Head of caudate nucleus (tissue), 42 donors: ENCODE data around the gene LYL1.

Source experiments
- DNase-seq, 42 donors: peaks; one replicate each; pipeline versions ENCODE4 v3.0.0 to v3.0.0-alpha.2; 2020 to 2021; ENCODE audit warnings: mixed read lengths in 7 of 42
- intact Hi-C: fragments of 100-400 bp; cut with DNase I; formaldehyde crosslinking; loops from one replicate; pipeline ENCODE4 v1.15.0; 2022

The LYL1 gene

DNA sequence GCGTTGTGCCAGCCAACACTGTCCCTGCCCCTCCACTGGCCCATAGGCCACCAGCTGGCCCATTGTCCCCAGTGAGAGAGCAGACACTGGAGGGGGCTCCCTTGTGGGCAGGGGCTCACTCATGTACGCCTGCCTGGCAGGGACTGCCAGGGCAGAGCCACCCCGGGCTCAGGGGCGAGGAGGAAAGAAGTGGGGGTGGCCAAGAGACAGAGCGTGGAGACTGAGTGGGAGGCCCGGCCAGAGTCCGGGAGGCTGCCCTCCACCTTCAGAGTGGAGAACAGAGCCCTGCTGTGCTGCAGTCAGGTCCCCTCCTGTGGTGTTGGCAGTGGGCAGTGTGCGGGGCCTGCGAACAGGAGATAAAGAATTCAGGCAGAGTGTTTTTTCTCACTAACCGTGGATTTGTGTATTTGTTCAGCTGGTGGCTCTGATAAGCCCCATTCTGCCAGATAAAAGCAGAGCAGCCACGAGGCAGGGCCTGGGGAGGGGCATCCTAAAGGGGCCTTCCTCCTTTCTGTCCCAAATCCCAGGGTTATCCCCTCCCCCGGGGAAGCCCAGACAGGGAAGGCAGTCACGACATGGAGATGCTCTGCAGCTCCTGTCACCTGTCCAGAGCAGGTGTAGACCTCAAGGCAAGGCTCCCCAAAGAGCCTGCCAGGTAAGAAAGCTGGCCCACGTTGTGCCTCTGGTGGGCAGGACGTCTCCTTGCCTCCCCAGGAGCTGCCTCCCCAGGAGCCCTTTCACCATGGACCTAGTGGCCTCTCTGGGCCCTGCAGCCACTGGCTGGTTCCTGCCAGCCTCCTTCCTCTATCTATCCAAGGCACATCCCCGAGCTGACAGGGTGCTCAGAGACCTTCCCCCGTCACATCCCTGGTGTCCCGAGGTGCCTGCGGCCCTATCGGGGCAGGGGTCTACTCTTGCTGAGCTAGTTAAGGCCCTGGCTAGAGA, 33.0 kb downstream of the LYL1 start:
- intact Hi-C loops, result loop anchor here (5.0 kb wide), 1 partner anchor 37 kb away; no protein-coding TSS in a partner anchor
- DNase-seq, result peak in 2 of 42 donors; percentile 38 to 44

DNA sequence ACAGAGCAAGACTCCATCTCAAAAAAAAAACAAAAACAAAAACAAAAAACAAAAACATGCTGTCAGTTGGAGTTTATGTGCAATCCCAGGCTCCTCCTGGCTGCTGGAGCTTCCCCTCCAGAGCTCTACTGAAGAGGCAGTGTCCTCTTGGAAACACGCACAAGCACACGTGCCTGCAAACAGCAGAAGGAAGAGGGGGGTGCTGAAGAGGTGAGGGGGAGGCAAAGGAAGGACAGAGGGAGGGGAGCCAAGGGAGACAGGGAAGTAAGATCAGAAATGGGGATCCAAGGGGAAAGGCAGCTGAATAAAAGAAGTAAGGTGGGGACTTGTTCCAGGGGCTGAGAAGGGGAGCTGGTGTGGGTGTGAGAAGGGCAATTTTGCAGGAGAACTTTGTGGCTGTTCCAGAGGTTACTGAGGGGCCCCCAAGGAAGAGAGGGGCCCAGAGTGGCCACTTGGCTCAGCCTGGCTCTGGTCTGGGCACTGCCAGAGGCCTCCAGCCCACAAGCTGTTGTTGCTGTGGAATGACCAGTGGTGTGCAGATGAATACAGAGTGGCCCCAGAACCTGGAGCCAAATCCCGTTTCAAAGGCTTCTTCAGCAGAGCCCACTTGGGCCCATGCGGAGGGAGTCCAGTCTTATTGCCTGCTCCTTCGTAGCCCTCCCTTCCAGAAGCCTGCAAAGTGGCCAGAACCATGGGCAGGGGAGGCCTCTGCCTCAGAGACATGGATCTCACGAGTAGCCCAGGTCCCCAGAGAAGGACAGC, 34.4 kb downstream of the LYL1 start:
- intact Hi-C loops, result no loop called here
- peak in 20 of 42 donors; percentile 33 to 76 (median 61) for DNase-seq

DNA sequence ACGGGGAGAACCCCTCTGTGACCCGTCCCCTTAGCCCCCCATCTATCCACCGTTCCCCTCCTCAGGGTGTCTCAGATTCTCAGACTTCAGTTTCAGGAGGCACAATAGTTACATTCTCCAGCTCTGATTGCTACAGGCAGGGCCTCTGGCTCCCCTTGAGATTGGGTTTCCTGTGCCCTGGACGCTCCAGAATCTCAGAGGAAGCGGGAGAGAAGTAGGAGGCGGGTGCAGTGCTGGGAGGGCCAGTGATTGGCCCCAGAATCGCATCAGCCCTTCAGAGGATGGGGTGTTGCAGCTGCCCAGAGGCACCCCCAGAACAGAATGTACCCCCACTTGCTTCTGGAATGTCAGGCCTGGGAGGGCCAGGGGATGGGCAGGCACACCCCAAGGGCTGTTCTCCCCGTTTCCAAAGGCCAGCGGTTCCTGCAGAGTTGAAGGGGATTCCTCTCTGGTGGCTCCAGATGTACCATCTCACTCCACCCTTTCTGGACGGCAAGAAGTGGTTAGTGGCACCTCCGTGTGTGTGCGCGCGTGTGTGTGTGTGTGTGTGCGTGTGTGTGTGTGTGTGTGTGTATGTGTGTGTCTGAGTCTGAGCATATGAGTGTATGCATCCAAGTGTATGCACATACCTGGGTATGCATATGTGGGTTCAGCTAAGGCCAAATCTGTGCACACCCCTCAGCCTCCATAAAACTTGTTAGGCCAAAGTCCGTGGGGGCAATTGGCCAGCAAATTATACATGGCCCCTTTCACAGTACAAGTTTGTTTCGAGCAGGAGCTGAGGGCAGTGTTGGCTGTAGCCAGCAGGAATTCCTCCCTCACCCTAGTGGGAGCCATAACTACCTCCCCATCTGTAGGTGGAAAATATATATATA, 35.5 kb downstream of the LYL1 start:
- intact Hi-C loops, result no loop called here
- DNase-seq, result no peak

DNA sequence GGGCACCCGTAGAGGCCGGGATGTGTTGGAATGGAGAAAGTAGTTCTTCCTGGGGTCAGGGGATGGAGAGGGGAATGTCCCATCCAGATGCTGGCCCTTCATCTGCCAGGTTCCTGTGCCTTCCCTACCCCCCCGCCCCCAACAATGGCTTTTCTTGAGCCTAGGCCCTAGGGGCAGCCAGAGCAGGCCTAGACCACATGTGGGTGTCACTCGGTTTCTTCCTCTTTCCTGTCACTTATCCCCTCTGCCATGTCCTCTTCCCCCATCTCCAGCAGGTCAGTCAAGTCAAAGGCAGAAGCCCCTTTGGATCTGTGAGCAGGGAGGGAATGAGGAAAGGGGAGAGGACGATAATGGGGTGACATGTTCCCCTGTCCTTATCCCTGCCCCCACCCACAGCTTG, 36.4 kb downstream of the LYL1 start:
- intact Hi-C loops, result no loop called here

DNA sequence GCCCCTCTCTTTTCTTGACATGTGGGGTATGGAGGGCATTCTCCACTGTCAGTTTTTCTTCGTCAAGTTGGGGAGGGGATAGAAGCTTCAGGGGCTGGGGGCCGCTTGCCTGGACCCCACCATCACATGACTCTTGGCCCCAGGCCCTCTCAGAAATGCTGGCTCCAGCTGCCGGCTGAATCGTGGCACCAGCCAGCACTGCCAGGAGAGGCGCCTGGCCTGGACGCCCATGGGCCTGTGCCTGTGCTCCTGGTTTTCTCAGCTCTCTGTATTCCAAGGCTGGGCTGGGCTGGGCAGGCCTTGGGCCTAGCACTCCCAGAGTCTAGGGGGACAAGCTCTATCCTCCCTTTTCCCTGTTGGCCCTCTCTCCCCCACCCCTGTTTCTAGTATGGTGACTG, 38.6 kb downstream of the LYL1 start:
- peak in 7 of 42 donors; percentile 37 to 62 (median 49) for DNase-seq
- intact Hi-C loops, result loop anchor here (5.0 kb wide), 1 partner anchor 37 kb away; no protein-coding TSS in a partner anchor

More for the DNA sequence above, 36.4 kb downstream of the LYL1 start:
- DNase-seq, result no peak

DNA sequence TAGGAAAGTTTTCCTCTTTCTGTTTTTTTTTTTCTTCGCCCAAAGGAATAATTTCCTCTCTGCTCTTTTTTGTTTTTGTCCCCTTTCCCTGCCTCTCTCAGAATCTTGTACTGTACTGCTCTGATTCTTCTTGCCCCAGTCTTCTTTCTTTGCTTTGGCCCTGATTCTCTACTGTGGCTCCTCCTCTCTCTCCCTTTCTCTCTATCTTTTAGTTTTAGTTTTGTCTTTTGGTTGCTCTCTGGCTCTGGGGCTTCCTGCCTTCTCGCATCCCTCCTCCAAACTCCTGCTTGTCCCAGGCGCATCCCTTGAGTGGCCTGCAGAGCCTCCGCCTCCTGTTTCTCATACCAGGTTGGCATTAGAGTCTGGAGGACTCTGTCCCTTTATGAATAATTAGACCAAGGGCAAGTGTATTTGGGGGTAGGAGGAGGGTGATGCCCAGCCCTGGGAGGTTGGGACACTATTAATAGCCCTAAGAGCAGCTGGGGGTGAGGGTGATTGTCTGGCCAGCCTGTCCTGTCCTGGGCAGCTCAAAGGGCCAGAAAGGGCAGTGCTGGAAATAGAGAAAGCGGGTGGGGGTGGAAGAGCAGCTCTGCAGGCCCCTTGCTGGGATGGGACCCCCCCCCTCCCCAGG, 39.1 kb downstream of the LYL1 start:
- peak in 3 of 42 donors; percentile 31 to 69 (median 59) for DNase-seq
- intact Hi-C loops, result loop anchor here (5.0 kb wide), 1 partner anchor 36 kb away; no protein-coding TSS in a partner anchor

DNA sequence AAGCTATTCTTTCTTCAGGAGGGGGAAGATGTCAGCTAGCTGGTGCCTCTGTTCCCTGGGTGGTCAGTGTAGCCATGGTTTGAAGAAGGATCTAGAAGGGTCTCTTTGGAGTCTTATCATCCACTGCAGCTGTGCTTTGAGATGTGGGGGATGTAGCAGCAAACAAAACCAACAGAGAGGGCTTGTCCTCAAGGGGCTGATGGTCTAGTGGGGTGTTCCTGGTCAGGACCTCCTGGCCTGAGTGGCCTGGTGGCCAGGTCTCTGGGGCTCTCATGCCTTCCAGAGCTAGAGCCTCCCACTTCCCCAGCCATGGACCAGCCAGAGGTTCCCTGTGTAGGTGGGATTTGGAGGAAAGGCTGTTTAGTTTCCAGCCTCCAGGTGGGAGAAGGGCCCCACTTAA, 40.3 kb downstream of the LYL1 start:
- intact Hi-C loops, result loop anchor here (5.0 kb wide), 1 partner anchor 35 kb away; no protein-coding TSS in a partner anchor
- no peak for DNase-seq

DNA sequence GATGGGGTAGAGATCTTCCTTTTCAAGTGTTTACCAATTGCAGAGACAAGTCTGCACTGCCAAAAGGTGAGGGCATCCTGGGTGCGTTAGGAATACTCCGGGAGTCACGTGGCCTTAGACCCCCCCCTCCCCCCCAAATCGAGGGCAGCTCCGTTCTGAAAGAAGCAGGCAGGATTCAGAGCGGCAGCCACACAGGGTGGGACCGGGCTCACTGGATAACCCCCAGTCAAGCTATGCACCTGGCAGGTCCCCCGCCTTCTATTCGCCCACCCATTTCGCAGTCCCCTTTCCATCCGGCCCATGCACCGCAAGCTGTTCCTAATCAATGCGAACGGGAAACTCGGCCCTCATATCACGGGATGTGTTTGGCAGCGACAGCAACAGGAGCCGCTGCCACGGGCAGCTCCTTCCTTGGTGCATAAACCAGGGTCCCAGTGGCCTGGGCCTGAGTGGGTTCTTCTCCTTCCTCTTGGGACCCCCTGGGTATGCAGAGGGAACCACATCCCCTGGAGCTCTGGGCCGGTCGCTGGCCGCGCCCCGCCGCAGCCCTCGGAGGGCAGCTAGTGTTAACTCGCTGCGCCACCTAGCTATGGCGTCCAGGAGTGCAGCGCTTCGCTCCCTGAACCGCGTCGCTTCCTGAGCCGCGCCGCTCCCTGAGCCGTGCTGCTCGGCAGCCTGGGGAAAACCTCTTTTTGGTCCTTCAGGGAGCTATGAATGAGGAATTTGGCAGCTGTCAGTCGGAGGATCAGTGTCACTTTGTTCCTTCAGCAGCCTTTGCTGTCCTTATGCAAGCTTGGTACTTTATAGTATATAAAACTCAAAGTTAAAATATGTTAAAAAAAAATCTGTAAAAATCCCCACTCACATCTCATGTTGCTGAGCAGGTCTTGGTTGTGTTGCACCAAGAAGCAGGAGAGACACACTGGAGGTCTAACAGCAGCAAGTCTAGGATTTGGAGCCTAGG, 41.4 kb downstream of the LYL1 start:
- intact Hi-C loops, result loop anchor here (5.0 kb wide), 1 partner anchor 34 kb away; no protein-coding TSS in a partner anchor
- peak; percentile 75 to 97 (median 91) for DNase-seq

DNA sequence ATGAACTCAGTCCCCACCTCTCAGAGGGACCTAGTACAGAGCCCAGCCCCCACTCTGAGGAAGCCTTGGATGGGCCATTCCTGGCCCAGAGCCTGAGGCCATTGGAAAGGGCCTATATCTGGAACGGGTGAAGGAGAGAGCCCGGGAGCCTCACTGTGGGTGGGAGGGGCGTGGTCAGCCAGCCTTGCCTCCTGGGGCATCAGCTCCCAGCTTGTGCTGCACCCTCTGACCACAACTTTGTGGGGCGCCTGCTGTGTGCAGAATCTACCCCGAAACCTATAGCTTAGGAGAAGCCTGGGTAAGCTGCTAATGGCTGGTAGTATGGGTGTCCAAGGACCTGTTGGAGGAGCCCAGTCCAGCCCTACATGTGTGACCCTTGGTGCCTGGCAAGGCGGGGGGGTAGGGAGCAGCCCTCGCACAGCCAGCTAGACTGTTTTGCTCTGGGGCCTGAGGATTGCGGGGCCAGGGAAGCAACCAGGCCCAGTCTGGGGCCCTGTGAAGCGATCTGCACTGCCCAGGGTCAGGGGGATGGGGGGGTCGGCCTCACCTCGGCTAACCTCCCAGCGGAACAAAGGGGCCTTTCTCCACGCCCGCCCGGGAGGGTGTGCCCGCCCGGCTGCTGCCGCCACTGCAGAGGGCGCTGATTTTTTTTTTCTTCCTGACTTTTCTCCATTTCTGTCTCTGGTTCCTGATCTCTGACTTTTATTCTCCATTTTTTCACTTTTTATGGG, 42.3 kb downstream of the LYL1 start:
- intact Hi-C loops, result loop anchor here (5.0 kb wide), 1 partner anchor 33 kb away; no protein-coding TSS in a partner anchor

DNA sequence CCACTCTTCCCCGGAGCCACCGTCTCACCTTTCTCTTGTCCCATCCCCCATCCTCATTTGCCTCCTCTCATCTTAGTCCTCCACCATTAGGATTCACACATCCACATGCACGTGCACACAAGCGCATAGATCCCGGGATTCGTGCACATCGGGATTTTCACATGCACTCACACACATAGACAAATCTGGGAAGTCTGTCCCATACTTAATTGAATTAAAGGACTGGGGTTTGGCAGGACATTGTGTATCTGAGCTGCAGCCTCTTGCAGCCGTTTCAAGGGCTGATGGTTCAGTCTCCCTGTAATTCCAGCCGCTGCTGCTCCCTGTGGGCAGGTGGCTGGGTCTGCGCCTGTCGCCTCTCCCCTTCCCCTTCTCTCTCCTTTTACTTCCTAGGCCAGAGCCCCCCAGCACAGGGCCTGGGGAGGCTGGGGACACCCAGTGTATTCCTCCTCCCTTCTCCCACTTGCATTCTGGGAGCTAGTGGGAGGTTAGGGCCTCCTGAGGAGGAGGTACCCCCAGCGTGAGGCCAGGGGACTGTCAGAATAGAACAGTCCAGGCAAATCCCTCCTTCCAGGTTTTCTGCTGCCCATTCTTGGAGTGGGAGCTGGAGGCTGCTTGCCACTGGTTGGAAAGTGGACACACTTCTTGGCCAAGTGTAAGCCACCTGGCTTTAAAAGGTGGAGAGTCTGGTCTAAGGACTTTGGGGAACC, 43.6 kb downstream of the LYL1 start:
- intact Hi-C loops, result no loop called here
- DNase-seq, result no peak

More for the DNA sequence above, 42.3 kb downstream of the LYL1 start:
- DNase-seq, result peak in 35 of 42 donors; percentile 51 to 88 (median 72)

DNA sequence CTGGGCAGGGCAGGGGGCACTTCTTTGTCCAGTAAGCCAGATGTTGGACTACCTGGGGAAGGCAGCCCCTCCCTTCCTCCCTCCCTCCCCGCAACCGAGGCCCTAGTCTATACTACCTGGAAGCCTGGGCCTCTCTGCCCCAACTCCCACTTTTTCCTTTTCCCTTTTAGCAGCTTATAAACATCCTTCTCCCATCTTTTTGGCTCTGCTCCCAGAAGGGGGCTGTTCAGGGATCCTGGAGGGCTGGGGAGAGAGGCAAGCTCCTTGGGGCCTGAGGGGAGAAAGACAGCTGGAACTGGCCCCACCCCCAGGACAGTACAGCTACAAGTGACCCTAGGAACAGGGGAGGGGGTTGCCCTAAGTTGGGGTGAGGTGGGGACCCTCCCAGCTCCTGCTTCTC, 44.9 kb downstream of the LYL1 start:
- no peak for DNase-seq
- intact Hi-C loops, result no loop called here

DNA sequence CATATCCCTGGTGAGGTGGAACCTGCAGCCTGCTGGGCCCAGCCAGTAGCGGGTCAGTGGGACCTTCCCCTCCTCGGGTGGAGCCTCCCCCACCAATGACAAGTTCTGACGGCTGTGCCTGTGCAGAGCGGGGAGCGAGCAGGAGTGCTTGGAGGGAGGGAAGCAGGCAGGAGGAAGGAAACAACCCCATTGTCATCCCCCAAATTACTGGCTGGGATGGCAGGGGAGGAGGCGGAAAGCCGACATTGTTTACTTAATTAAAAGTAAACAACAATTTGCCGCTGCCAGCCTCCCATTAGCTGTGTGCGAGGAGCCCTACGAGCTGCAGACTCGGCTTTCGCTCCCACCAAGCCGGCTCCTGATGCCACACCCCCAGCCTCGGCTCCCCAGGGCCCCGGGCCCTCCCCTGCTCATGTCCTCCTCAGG, 45.5 kb downstream of the LYL1 start:
- intact Hi-C loops, result no loop called here
- DNase-seq, result no peak

DNA sequence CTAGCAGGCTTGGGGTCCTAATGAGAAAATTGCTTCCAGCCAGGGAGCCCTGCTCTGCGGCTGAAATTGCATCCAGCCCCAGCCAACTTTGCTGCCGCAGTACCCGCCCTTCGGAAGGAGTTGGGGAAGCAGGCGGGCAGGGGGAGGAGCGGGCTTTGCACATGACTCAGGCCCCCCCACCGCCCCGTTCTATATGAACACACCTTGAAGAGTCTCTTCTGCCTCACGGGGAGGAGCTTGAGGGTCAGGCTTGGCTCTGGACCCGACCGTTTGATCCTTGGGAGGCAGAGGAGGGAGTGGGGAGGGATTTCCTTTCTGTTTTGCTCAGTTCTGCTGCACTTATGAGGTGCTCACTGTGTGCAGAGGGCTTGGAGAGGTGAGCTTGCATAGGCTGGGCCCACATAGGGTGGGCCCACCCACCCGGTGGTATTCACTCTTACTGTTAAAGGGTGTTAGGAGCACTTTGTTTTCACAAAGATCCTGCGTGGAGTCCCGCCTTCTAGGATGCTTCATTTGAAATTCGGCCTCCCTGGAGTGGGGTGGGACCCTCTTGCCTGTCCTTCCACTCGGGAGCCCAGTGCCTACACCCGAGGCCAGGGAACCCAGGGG, 46.5 kb downstream of the LYL1 start:
- no peak for DNase-seq
- intact Hi-C loops, result no loop called here

DNA sequence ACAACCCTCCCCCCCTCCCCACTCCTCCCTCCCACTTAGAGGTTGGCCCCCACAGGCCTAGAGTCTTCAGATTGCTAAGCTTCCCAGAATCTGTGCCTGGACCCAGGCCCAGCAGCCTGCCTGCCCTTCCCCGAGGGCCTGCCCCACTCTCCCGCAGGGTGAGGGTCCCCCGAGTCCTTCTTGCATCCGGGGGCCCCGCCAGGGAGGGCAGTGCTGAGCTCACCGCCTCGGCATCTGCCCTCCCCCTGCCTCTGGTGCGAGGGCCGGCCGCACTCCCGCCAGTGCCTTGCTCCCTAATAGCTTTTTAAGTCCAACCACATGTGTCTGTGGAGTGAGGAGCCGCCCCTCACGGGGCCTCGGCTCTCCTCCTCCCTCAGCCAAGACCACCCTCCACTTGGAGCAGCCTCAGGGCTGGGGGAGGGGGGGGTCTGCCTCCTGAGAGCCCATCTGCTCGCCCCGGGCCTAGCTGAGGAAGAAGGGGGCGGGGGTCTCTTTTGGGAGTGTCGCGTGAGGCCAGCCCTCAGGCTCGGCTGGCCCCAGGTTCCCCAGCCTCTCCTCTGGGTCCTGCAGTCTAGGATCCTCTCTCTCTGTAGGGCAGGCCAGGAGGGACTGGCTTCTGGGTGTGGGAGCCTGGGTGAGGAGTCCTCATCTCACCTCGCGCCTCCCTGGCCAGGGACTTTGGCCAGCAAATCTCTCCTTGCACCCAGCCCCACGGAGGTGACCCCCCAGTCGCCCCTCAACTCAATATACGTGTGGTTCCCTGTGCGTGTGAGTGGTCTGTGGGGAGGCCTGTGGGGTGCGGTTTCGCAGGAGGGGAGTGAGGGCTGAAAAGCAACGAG, 47.2 kb downstream of the LYL1 start:
- peak in 10 of 42 donors; percentile 42 to 79 (median 64) for DNase-seq
- intact Hi-C loops, result no loop called here
